Measurements from ENCODE around the gene TCF7L2. TPM values are rescaled to one million over a fixed set of nuclear protein-coding genes. Genes with fewer than 3 reads are reported as not detected.

The TCF7L2 gene
- total RNA-seq, 2 experiments from 2014 or later = 1.3 to 8.5 TPM

- CTCF ChIA-PET (ENCODE audit: unreplicated experiment) = no interaction called here
- BruUV-seq (replicated peaks) = no TSS peak
- Histone ChIP-seq H3K4me3 (ENCODE audit: low read depth, low read length, poor library complexity, severe bottlenecking) (no peak overlapping the region), H4K20me1 (ENCODE audit: insufficient read depth, low read length) (no peaks in the 10 kb centered on the region), H3K4me1 (ENCODE audit: insufficient read depth, low read length, poor library complexity, severe bottlenecking) (no peaks in the 10 kb centered on the region), H3K36me3 (ENCODE audit: insufficient read depth, low read length) (no peaks in the 10 kb centered on the region), H3K27ac (ENCODE audit: low read depth, low read length, poor library complexity, severe bottlenecking) (no peak overlapping the region), H3K79me2 (ENCODE audit: insufficient read depth, low read depth, low read length) (no peaks in the 10 kb centered on the region), H3K9me3 (ENCODE audit: low read length) (no peaks in the 10 kb centered on the region), H3K4me2 (ENCODE audit: low read length) (no peak overlapping the region), H3K9me2 (ENCODE audit: insufficient read depth, low read length) (no peaks in the 10 kb centered on the region), H2AFZ (ENCODE audit: low read length) (no peak overlapping the region)
- no peak for DNase-seq (ENCODE audit: low spot score)
- no peak for TF ChIP-seq EZH2phosphoT487 (IDR thresholded peaks at IDR 0.05; ENCODE audit: borderline replicate concordance, low read depth, low read length)
- TF ChIP-seq CTCF (conservative IDR thresholded peaks at IDR 0.05; ENCODE audit: low read length) = no peak
- POLR2A ChIA-PET = no interaction called here
- intact Hi-C loops (cut with micrococcal nuclease; ENCODE audit: unreplicated experiment) = no loop called here
These were observed 13.8 kb downstream of the TCF7L2 start for GRCh38 chr10:112963835-112964234.

- Histone ChIP-seq H3K9me3 (ENCODE audit: low read length) (no peaks in the 10 kb centered on the region), H4K20me1 (ENCODE audit: insufficient read depth, low read length) (no peaks in the 10 kb centered on the region), H3K79me2 (ENCODE audit: insufficient read depth, low read depth, low read length) (no peaks in the 10 kb centered on the region), H2AFZ (ENCODE audit: low read length) (no peak overlapping the region), H3K4me3 (ENCODE audit: low read depth, low read length, poor library complexity, severe bottlenecking) (no peak overlapping the region), H3K36me3 (ENCODE audit: insufficient read depth, low read length) (no peaks in the 10 kb centered on the region), H3K9me2 (ENCODE audit: insufficient read depth, low read length) (no peaks in the 10 kb centered on the region), H3K4me2 (ENCODE audit: low read length) (no peak overlapping the region), H3K27ac (ENCODE audit: low read depth, low read length, poor library complexity, severe bottlenecking) (no peak overlapping the region), H3K4me1 (ENCODE audit: insufficient read depth, low read length, poor library complexity, severe bottlenecking) (no peaks in the 10 kb centered on the region)
- CTCF ChIA-PET (ENCODE audit: unreplicated experiment) = no interaction called here
- BruUV-seq (replicated peaks) = no TSS peak
- no peak for DNase-seq (ENCODE audit: low spot score)
- intact Hi-C loops (cut with micrococcal nuclease; ENCODE audit: unreplicated experiment) = no loop called here
- POLR2A ChIA-PET = no interaction called here
- TF ChIP-seq CTCF (conservative IDR thresholded peaks at IDR 0.05; ENCODE audit: low read length) (no peak), EZH2phosphoT487 (IDR thresholded peaks at IDR 0.05; ENCODE audit: borderline replicate concordance, low read depth, low read length) (no peak)
These were observed 14.4 kb downstream of the TCF7L2 start for GRCh38 chr10:112964482-112964881.

GRCh38 chr10:112966194-112966855 lies 16.3 kb downstream of the TCF7L2 start:
- Histone ChIP-seq H2AFZ (ENCODE audit: low read length) (no peak overlapping the region), H3K9me2 (ENCODE audit: insufficient read depth, low read length) (no peaks in the 10 kb centered on the region), H3K36me3 (ENCODE audit: insufficient read depth, low read length) (no peaks in the 10 kb centered on the region), H4K20me1 (ENCODE audit: insufficient read depth, low read length) (no peaks in the 10 kb centered on the region), H3K4me3 (ENCODE audit: low read depth, low read length, poor library complexity, severe bottlenecking) (no peak overlapping the region), H3K9me3 (ENCODE audit: low read length) (no peaks in the 10 kb centered on the region), H3K27ac (ENCODE audit: low read depth, low read length, poor library complexity, severe bottlenecking) (no peak overlapping the region), H3K4me2 (ENCODE audit: low read length) (no peak overlapping the region), H3K79me2 (ENCODE audit: insufficient read depth, low read depth, low read length) (no peaks in the 10 kb centered on the region), H3K4me1 (ENCODE audit: insufficient read depth, low read length, poor library complexity, severe bottlenecking) (no peaks in the 10 kb centered on the region)
- TF ChIP-seq CTCF (conservative IDR thresholded peaks at IDR 0.05; ENCODE audit: low read length) (no peak), EZH2phosphoT487 (IDR thresholded peaks at IDR 0.05; ENCODE audit: borderline replicate concordance, low read depth, low read length) (no peak)
- no TSS peak for BruUV-seq (replicated peaks)
- ChIA-PET CTCF (ENCODE audit: unreplicated experiment) (no interaction called here), POLR2A (interaction anchor here (0.5 to 1.0 kb wide), 4 partner anchors 10 to 94 kb away, joined by 3 to 10 read pairs (median 4); no protein-coding TSS in a partner anchor)
- intact Hi-C loops (cut with micrococcal nuclease; ENCODE audit: unreplicated experiment) = no loop called here
- DNase-seq (ENCODE audit: low spot score) = no peak
